IPS-NIHi11 (cell line): ENCODE data around the gene MC1R.
"Not testable (repeated sequence)": the region's sequence is repeated elsewhere in the genome, so short reads cannot be mapped to it uniquely, and the experiment has no call there.

Experiments
- DNase-seq: peaks from one replicate; pipeline ENCODE4 v3.0.0; 2012; ENCODE audit warnings: mixed read lengths, low spot score

The MC1R gene

DNA sequence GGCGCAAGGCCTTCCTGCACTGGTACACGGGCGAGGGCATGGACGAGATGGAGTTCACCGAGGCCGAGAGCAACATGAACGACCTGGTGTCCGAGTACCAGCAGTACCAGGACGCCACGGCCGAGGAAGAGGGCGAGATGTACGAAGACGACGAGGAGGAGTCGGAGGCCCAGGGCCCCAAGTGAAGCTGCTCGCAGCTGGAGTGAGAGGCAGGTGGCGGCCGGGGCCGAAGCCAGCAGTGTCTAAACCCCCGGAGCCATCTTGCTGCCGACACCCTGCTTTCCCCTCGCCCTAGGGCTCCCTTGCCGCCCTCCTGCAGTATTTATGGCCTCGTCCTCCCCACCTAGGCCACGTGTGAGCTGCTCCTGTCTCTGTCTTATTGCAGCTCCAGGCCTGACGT is 17.0 kb downstream of the MC1R start:
- not testable (repeated sequence) for DNase-seq

DNA sequence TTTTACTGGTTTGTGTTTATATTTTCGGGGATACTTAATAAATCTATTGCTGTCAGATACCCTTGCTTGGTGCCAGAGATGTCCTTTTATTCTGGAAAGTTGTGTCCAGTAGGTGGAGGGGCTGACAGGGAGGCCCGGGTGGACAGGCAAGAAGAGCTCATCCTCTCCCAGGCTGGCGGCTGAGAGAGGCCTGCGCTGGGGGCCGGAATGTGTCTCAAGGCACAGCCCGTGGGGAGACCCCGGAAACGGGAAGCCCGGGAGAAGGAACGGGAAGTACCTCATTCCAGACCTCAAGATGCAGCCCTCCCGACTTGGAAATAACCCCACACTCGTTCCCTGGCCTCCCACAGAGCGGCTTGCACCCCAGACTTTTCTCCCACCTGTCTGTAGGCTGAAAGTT is 17.4 kb downstream of the MC1R start:
- DNase-seq: no peak

DNA sequence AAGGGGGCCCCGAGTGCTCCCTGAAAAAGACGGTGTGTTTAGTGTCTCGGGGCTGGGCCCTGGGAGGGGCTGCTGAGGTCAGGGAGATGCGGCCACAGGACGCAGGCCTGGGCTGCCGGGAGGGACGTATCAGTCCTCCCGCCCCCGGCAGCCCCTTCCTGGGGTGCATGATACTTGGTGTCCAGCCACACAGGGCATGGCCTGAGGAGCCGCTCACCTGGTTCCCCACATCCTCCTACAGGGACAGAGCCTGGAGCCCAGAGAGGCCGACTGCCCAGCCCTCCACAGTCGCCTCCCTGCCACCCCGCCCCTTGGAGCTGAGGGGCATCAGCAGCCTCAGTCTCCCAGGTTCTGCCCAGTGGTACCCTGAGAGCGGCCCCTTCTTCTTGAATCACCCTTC is 17.8 kb downstream of the MC1R start:
- DNase-seq: no peak

GRCh38 chr16:89936981-89937380 is 18.3 kb downstream of the MC1R start:
- DNase-seq: no peak

DNA sequence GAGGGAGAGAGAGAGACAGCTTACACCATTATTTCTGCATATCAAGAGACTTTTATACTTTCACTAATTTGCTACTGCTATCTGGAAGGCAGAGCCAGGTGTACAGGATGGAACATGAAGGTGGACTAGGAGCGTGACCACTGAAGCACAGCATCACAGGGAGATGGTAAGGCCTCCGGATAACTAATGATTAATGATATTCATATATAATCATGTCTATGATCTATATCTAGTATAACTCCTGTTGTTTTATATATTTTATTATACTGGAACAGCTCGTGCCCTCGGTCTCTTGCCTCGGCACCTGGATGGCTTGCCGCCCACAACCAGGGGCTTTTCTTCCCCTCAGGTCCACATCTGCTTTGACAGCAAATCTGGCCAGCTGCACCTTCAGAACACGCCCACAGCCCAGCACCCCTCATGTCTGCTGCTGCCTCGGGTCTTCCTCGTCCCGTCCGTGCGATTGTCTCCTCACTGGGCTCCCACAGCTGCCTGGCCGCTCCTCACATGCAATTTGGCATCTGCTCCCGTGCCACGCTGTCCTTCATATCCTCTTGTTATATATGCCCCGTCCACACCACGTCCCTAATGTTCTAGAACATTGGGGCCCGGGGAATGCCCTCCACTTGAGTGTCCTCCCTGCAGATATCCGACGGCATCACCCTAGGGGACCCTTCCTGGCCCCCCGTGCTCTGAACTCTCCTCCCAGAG is 19.7 kb downstream of the MC1R start:
- no peak for DNase-seq

DNA sequence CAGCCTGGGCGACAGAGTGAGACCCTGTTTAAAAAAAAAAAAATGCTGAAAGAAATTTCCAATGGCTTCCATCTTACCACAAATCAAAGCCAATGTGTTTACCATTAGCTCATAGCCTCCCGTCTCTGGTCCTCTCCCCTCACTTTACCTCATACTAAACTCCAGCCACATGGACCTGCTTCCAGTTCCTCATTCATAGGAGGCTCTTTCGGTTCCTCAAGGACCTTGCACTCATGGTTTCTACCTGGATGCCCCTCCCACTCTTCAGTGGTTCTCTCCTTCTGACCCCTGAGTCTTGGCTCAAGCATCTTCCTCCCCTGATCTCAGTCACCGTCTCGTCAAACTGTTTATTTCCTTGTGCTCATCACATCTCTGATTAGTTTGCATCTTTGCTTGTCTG is 26.1 kb downstream of the MC1R start:
- no peak for DNase-seq

DNA sequence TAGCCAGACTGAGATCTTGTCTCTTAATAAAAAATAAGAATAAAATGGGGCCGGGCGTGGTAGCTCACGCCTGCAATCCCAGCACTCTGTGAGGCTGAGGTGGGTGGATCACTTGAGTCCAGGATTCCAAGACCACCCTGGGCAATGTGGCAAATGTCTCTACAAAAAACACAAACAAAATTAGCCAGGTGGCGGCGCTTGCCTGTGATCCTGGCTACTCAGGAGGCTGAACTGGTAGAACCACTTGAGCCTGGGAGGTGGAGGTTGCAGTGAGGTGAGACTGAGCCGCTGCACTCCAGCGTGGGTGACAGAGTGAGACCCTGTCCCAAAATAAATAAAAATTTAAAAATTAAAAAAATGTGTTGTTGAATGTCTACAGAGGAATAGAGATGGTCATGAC is 27.0 kb downstream of the MC1R start:
- no peak for DNase-seq

DNA sequence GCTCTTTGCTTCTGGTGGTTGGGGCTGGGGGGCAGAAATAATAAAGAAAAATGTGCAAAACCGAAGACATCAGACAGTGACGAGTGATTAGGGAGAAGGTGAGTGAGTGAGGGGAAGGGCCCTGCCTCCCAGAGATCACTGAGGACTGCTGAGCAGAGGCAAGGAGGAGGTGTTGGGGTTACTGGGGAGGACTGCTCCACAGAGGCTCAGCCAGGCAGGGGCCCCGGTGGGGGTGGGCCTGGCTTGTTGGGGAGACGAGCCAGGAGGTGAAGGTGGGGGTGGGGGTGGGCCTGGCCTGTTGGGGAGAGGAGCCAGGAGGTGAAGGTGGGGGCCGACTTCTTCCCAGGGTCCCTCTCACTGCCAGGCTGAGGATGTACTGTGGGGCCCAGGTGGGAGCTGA is 27.9 kb downstream of the MC1R start:
- no peak for DNase-seq

DNA sequence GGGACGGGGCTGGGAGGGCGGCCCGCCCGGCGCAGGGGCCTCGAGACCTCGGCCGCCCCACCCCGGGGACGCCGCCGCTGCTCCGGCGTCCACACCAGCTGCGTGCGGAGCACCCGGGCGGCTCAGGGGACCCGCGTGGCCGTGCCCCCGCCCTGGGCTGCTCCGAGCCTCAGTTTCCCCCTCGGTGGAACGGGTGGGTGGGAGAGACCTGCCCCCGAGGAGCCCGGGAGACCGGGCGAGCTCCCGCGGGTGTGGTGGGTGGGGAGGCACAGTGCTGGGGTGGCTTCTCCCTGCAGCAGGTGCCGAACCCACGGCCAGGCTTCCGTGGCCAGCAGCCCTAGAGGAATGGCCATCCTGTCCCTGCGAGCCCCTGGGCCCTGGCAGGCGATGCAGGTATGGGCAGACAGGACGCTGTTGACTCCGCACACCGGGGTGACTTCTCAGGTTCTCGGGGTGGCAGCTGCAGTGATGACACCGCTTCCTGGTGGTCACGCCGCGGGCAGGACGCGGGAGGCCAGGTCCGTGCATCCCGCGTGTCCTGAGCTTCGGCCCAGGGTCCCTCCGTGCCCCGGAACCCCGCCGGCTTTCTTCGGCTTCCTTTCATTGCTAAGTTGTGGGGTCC is 30.6 kb downstream of the MC1R start:
- no peak for DNase-seq

DNA sequence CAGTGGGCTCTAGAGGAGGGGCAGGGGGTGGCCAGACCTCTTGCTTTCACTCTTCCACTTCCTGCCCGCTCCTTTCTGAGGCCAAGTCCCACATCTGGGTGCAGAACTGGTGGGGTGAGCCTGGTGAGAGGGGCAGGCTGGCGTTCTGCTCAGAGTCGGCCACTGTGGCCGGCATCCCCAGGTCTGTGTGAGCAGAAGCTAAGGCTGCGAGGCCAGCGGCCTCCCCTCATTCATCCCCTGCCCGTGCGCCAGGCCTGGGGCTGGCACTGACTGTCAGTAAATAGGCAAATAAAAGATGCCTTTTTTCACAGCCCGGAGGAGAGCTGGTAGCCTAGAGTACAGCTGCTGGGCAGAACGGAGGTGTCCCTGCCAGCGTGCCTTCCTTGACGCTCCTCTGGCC is 31.1 kb downstream of the MC1R start:
- no peak for DNase-seq

DNA sequence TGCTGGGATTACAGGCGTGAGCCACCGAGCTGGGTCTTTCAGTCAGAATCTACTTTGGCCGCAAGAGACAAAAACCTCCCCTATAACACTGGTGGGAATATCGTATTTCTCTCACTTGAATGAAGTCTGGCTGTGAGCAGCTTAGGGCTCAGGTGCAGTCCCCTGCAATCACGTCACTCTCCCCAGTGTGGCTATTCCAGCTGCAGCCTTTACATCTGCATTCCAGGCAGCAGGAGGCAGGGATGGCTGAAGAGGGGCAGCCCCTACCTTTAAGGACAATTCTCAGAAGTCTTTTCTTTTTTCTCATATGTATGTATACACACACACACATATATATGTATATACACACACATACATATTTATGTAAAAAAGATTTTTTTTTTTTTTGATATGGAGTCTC is 32.8 kb downstream of the MC1R start:
- no peak for DNase-seq

- DNase-seq: no peak
Measured at GRCh38 chr16:89952049-89952448, 33.4 kb downstream of the MC1R start.

DNA sequence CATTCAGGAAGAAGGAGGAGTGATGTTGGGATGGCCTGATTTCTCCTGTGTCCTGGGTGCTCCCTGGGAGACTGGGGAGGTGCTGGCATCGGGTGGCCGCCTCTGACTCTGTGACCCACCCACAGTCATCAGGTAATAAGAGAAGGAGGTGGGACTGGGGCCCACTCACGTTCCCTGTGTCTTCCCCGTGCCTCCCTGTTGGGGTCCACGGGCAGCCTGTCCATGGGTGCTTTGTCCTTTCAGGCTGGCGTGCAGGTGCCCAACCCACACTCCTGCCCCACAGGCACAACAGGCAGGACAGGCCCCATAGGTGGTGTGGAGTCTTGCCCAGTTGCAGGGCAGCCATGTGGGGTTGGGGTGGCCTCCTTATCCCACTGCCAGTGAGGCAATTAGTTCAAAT is 33.9 kb downstream of the MC1R start:
- no peak for DNase-seq

- DNase-seq: no peak
Measured at GRCh38 chr16:89953671-89954406, 35.2 kb downstream of the MC1R start.

- DNase-seq: no peak
Measured at GRCh38 chr16:89954462-89954861, 35.8 kb downstream of the MC1R start.

DNA sequence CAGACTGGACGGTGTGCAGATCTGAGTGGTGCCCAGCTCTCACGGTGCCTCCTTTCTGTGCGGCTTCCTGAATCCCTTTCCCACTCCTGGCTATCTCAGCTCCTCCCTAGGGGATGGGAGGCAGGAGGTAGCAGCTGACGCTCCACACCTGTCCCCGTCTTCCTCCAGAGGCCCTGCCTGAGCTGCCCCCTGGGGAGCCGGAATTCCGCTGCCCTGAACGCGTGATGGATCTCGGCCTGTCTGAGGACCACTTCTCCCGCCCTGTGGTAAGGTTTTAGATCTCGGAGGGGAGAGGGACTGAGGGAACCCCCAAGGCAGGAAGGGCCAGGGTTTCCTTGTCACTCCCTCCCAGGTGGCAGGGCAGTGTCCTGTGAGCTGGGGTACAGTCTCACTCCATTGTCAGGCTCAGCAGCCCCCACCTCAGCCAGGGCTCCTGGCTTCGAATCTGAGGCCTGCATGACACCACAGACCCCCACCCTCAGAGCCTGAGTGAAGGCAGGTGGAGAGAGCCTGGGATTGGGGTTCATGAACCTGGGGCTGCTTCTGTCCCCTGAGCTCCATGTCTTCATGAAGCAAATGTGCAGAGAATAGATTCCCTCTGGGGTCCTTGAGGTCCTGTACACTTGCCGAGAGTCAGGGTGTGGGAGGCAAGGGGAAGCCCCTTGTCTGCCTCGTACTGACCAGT is 36.5 kb downstream of the MC1R start:
- no peak for DNase-seq

DNA sequence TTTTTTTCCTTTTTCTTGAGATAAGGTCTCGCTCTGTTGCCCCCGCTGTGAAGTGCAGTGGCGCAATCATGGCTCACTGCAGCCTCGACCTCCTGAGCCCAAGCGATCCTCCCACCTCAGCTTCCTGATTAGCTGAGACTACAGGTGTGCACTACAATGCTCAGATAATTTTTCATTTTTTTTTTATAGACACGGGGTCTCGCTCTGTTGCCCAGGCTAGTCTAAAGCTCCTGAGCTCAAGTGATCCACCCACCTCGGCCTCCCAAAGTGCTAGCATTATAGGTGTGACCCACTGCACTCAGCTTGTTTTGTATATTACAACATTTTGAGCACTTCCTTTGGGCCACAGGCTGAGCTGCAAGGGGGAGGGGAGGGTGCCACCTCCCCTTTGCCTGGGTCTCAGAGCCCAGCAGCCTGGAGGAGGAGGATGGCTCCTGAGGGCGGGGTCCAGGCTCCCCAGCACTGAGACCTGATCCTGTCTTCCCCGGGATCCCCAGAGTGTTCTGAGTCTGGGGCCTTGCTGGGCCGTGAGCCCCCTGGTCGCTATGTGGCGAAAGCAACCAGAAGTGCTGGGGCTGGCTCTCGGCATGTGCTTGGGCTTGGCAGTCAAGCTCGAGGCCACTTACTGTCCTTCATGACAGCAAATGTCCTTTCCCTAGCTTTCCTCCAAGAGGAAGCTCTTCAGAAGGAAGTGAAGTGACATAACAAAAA is 38.0 kb downstream of the MC1R start:
- no peak for DNase-seq

- no peak for DNase-seq
Measured at GRCh38 chr16:89957216-89957785, 38.6 kb downstream of the MC1R start.

DNA sequence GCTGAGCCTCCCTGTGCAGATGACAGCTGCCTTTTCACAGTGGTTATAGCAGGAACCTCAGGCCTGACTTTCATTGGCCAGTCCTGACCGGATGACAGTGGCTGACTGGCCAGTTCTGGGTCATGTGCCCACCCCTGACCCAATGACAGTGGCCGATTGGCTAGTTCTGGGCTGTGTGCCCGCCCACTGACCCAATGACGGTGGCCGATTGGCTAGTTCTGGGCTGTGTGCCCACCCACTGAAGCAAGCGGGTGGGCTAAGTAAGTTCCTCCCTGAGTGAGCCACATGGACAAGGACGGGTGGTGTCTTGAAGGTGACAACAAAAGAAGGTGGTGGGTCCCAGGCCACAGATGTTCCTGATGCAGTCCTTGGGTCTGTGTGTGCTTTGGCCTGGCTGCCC is 39.4 kb downstream of the MC1R start:
- peak; percentile 84 for DNase-seq

DNA sequence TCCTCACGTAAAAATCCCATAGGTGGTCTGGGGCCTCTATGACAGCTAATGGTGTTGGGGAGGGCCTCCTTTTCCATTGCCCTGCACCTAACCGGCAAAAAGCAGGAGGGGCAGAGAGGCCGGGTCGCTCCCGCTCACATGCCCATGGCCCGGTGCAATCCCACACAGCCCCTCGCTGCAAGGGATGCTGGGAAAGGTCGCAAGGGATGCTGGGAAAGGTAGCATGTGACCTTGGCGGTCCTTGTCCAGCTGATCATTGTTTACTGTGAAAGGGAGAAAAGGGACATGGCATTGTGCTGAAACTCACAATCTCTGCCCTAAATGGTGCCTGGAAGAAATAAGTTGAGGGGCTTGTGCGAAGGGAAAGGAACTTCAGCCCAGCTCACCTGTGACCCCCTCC is 39.9 kb downstream of the MC1R start:
- no peak for DNase-seq

DNA sequence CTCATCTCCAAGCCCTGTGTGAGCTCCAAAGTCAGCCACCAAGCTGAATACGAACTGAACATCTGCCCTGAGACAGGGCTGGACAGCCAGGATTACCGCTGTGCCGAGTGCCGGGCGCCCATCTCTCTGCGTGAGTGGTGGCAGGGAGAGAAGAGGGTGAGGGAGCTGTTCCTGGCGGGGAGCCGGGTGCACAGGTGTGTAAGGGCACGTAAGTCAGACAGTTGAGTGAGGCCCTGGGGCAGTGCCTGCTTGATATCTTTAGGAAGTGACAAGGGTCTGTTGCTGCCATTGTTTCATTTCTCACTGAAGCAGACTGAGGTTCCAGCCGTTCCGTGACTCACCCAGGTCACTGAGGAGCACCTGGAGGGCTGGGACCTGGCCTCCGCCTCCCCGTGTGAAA is 42.3 kb downstream of the MC1R start:
- DNase-seq: no peak

GRCh38 chr16:89961920-89962319 is 43.3 kb downstream of the MC1R start:
- no peak for DNase-seq
